Breast epithelium (tissue), 4 donors: ENCODE results near the gene TEX19. TPM values are rescaled to one million over a fixed set of nuclear protein-coding genes. Genes with fewer than 3 reads are reported as not detected.

ENCODE experiments used
- DNase-seq, 2 donors: peaks; one replicate each; pipeline ENCODE4 v3.0.0-alpha.2; 2019; ENCODE audit warnings: low spot score in 2 of 2
- H3K27ac ChIP-seq, 2 donors: fragments of 200-600 bp; sonication (generic) in 1 of 2; one replicate each; pipeline ENCODE4 v1.5.1; 2016 to 2019; ENCODE audit warnings: mild to moderate bottlenecking in 1 of 2
- H3K27me3 ChIP-seq, 2 donors: fragments of 200-600 bp; sonication (generic) in 1 of 2; one replicate each; pipeline versions ENCODE4 v1.5.1 to v1.6.0; 2017 to 2019; ENCODE audit warnings: control low read depth in 1 of 2, mild to moderate bottlenecking in 1 of 2
- H3K36me3 ChIP-seq: fragments of 200-600 bp; one replicate; pipeline ENCODE4 v1.5.1; 2019
- H3K4me1 ChIP-seq, 2 donors: fragments of 200-600 bp; sonication (generic); one replicate each; pipeline ENCODE4 v1.5.1; 2016 to 2019; ENCODE audit warnings: control low read depth in 1 of 2
- H3K4me3 ChIP-seq, 3 donors: fragments of 200-600 bp; sonication (generic); 1 replicate in 2 of 3; 2 replicates in 1 of 3; pipeline ENCODE4 v1.5.1; 2016 to 2019; ENCODE audit warnings: mild to moderate bottlenecking in 3 of 3, moderate library complexity in 2 of 3
- H3K9me3 ChIP-seq, 2 donors: fragments of 200-600 bp; sonication (generic) in 1 of 2; one replicate each; pipeline ENCODE4 v1.5.1; 2016 to 2019; ENCODE audit warnings: control low read depth in 1 of 2
- CTCF ChIP-seq, 3 donors: fragments of 450-650 bp; IDR thresholded peaks; one replicate each; pipeline ENCODE4 v1.5.1; 2016 to 2017; ENCODE audit warnings: antibody characterized with exemption in 3 of 3, mild to moderate bottlenecking in 3 of 3, moderate library complexity in 3 of 3
- POLR2A ChIP-seq: fragments of 450-650 bp; IDR thresholded peaks from one replicate; pipeline ENCODE4 v1.6.1; 2016; ENCODE audit warnings: antibody characterized with exemption, mild to moderate bottlenecking, moderate library complexity
- POLR2AphosphoS5 ChIP-seq, 3 donors: sonication (generic); formaldehyde crosslinking; IDR thresholded peaks; one replicate each; pipeline ENCODE4 v1.6.1; 2017; ENCODE audit warnings: antibody characterized with exemption in 3 of 3
- intact Hi-C: fragments of 100-400 bp; cut with DNase I; formaldehyde crosslinking; loops from one replicate; pipeline ENCODE4 v1.15.1; 2023; ENCODE audit warnings: low total_unique reads
- total RNA-seq, 3 donors: library from RNA; depleted of rRNA; stranded (reverse); fragments of >200 nt; gene quantifications; one replicate each; pipeline ENCODE4 v1.1.0, GENCODE V29; 2016

TEX19 gene
- total RNA-seq, 3 donors from 2014 or later, result not detected

GRCh38 chr17:82383411-82383810 lies 24.4 kb downstream of the TEX19 start:
- no peak for DNase-seq
- Histone ChIP-seq H3K27me3 (peaks cover 0 to 44% of the 10 kb centered on the region in 2 donors), H3K9me3 (no peaks in the 10 kb centered on the region), H3K4me1 (peaks cover 0 to 16% of the 10 kb centered on the region in 2 donors), H3K36me3 (no peaks in the 10 kb centered on the region), H3K27ac (no peak overlapping the region), H3K4me3 (no peak overlapping the region)
- TF ChIP-seq CTCF (IDR thresholded peaks at IDR 0.05), result no peak
- TF ChIP-seq POLR2AphosphoS5 (IDR thresholded peaks at IDR 0.05), result no peak
- no peak for TF ChIP-seq POLR2A
- intact Hi-C loops, result no loop called here

GRCh38 chr17:82384051-82384729 lies 25.1 kb downstream of the TEX19 start:
- no peaks in the 10 kb centered on the region for H3K9me3 ChIP-seq
- H3K36me3 ChIP-seq, result no peaks in the 10 kb centered on the region
- H3K27me3 ChIP-seq, result peaks cover 0 to 39% of the 10 kb centered on the region in 2 donors
- intact Hi-C loops, result no loop called here
- TF ChIP-seq POLR2A (no peak), POLR2AphosphoS5 (IDR thresholded peaks at IDR 0.05) (no peak), CTCF (IDR thresholded peaks at IDR 0.05) (no peak)
- no peak for DNase-seq
- peak overlapping the region in 1 of 2 donors; percentile 61 for H3K27ac ChIP-seq
- peak overlapping the region in 1 of 3 donors; percentile 1 for H3K4me3 ChIP-seq
- H3K4me1 ChIP-seq, result peaks cover 0 to 16% of the 10 kb centered on the region in 2 donors

GRCh38 chr17:82384730-82385481 lies 25.9 kb downstream of the TEX19 start:
- intact Hi-C loops, result no loop called here
- Histone ChIP-seq H3K27ac (peak overlapping the region; percentile 30 to 61), H3K4me1 (peaks cover 0 to 16% of the 10 kb centered on the region in 2 donors), H3K9me3 (no peaks in the 10 kb centered on the region), H3K4me3 (peak overlapping the region in 1 of 3 donors; percentile 11), H3K27me3 (peaks cover 0 to 34% of the 10 kb centered on the region in 2 donors), H3K36me3 (no peaks in the 10 kb centered on the region)
- DNase-seq, result peak; percentile 87
- TF ChIP-seq CTCF (IDR thresholded peaks at IDR 0.05), result peak in 2 of 3 donors; percentile 49 to 52
- TF ChIP-seq POLR2A, result no peak
- peak in 1 of 3 donors; percentile 62 for TF ChIP-seq POLR2AphosphoS5 (IDR thresholded peaks at IDR 0.05)

GRCh38 chr17:82385559-82386254 lies 26.7 kb downstream of the TEX19 start:
- peak overlapping the region in 1 of 3 donors; percentile 11 for H3K4me3 ChIP-seq
- no peak for TF ChIP-seq POLR2AphosphoS5 (IDR thresholded peaks at IDR 0.05)
- TF ChIP-seq CTCF (IDR thresholded peaks at IDR 0.05), result no peak
- TF ChIP-seq POLR2A, result no peak
- intact Hi-C loops, result no loop called here
- no peaks in the 10 kb centered on the region for H3K36me3 ChIP-seq
- peaks cover 0 to 29% of the 10 kb centered on the region in 2 donors for H3K27me3 ChIP-seq
- no peak for DNase-seq
- H3K27ac ChIP-seq, result peak overlapping the region; percentile 30 to 61
- peaks cover 0 to 16% of the 10 kb centered on the region in 2 donors for H3K4me1 ChIP-seq
- no peaks in the 10 kb centered on the region for H3K9me3 ChIP-seq
